Measurements from ENCODE around the gene AMPH.

Gene AMPH

DNA sequence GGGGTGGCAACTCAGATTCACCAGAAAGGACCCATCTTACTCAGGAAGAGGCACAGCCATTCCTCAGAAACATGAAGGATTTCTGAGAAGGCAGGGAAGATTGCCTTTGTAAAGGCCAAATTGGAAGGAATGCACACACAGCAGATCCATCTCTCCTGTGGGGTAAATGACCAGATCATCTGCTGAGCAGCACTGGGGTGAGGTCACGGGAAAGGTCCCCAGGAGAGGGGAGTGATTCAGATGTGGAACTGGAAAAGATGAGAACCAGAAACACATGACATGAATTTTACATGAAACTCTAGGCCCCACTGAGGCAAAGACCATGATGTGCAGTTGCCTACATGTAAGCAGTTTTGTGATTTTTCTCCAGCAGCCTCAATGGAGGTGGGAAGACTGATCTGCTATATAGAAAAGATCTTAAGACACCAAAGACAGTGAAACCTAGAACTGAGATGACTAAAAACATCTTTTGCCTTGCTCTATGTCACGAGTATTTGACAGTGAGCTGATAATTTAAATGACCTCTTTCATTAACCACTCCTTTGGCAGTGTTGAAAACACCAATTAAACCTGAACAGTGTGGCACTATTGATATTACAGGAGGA is 91.6 kb downstream of the AMPH start:
- no peak for DNase-seq

DNA sequence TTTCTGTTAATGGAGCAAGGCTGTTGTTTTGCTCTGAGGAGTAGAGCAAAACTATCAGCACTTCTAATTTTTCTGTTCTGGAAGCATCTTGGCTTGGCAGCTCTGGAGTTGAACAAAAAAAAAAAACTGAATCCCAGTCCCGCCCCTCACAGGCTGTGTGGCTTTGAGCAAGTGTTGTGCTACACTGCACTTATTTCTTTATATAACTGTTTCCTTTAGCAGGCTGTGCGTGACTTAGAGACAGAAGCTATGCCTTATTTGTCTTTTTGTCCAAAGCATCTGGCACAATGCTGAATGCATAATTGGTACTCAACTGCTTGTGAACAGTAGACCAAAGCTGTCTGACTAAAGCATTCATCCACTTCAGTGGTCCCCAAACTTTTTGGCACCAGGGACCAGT is 96.1 kb downstream of the AMPH start:
- DNase-seq, result no peak

DNA sequence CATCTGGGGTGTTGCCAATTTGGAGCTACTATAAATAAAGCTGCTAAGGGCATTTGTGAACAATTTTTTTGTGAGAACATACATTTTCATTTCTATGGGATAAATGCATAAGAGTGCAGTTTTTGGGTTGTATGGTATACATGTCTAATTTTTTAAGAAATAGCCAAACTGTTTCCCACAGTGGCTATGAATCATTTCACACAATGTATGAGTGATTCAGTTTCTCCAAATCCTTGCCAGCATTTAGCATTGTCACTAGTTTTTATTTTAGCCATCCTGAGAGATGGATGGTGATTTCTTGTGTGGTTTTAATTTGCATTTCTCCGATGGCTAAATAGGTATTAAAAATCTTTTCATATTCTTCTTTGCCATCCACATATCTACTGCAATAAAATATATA is 105.3 kb downstream of the AMPH start:
- DNase-seq, result no peak

DNA sequence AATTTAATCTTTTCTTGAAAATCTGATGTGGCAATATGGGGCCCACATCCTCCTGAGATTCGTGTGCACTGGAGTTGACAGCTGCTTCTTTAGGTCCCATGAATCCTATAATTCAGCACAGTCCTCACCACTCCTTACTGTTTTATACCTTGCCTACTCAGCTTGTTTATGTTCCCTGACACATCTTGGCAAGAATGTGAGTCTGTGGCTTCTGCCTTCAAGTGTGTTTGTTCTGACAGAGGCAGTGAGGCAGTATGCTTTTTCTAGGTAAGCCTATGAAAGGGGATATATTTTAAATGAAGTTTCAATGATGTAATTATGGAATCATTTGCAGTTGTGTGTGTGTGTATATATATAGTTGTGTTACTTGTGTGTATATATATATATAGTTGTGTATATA is 106.4 kb downstream of the AMPH start:
- no peak for DNase-seq

DNA sequence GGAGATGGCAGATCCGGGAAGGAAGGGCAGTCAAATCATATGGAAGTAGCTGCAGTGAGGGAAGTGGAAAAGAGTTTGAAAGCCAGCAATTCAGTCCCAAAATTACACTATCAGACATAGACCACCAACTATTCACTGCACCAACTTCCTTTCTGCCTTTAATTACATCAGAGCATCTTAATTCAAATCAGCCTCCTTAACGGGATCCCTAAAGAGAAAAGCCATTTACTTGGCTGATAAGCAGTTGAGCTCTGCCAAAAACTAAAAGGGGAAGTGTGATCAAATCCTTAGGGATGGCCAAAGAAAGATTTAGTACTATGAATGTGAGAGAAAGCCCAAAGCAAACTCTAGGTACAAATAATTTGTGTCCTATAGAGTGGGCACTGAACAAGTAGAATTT is 110.4 kb downstream of the AMPH start:
- DNase-seq, result no peak

DNA sequence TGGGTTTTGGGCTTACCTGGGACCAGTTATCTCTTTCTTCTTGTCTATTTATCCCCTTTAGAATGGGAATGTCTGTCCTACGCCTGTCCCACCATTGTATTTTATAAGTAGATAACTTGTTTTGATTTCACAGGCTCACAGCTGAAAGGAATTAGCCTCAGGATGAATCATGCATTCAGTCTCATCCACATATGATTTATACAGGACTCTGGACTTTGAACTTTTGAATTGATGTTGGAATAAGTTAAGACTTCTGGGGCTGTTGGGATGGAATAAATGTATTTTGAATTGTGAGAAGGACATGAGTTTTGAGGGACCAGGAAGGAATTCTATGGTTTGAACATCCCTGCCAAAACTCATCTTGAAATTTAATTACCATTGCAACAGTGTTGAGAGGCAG is 112.6 kb downstream of the AMPH start:
- no peak for DNase-seq

DNA sequence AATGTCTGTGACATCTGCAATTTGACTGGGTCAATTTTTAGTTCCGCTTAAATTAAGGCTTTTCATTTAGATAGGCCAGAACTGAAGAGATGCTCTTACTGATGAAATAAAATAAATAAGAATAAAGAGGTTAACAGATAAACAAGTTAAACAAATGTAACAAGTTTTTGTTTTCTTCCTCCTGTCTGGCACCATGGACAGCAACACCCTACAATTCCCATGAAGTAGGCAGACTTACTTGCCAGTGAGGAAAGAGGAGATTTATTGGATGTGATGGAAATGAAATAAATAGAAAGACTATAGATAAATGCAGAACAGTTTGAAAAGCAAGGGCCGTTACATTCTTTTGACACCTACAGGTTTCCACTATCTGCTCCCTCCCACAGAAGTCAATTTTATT is 118.5 kb downstream of the AMPH start:
- DNase-seq, result no peak

DNA sequence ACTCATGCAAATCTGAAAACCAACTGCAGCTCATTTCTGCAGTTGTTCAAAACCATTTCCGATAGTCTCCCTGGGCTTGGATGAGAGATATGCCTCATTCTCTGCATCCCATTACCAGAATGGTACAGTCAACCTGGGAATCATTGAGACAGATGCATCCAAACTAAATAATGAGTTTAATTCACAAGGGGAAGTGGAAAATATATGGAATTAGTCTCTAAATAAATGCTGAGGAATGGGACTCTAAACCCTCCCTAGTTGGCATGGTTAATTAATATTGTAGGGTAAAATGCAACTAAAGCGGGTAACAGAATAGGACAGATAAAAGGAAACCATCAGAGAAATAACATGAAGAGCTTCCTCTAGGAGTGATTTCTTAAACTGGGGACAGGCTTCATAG is 118.9 kb downstream of the AMPH start:
- DNase-seq, result no peak

DNA sequence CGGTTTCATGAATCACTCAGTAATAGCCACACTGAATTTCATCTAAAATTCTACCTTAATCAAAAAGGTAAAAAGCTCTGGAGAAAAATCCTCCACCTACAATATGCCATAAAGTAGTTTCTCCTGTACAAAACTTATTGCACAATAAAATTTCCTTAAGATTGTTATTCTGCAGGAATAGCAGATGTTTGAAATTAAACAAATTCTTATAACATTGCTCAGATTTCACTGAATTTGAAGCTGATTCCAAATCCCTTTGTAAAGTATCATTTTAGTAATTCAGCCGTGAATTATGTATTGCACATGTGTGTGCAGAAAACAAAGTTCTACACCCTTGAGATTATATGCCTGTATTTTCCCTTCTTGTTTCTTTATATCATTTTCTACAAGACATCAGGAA is 123.8 kb downstream of the AMPH start:
- no peak for DNase-seq

DNA sequence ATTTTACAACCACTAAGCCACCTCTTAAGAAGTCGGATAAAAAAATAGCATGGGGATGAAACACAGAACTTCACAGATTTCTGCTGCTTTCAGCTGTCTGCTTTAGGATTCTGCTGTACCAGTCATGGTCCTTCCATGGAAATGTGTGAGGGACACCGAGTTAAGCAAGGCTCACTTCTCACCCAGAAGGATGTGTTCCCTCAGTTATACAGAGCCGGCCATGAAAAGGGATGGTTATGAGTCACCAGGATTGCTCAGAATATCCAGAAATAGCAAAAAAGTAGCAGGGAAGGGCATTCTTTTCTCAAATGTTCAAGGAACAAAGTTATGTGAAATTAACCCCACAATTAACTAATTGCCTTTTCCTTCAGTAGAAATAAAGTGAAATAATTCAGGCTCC is 124.4 kb downstream of the AMPH start:
- DNase-seq, result no peak

DNA sequence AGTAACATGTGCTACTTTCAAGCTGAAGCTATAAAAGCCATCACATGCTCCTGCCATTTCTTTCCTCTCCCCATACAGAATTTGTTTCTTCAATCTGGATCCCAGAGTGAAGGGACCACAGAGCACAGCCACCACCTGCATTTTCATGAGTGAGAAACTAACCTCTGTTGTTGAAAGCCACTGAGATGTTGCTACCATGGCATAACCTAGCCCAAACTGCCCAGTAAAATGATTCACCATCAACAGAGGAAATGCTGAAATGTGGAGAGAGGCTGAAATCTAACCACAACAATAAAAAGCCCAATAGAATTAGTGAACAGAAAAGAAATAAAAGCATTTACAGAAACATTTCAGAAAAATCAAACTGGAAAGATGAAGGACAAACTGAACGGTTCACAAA is 125.2 kb downstream of the AMPH start:
- no peak for DNase-seq

DNA sequence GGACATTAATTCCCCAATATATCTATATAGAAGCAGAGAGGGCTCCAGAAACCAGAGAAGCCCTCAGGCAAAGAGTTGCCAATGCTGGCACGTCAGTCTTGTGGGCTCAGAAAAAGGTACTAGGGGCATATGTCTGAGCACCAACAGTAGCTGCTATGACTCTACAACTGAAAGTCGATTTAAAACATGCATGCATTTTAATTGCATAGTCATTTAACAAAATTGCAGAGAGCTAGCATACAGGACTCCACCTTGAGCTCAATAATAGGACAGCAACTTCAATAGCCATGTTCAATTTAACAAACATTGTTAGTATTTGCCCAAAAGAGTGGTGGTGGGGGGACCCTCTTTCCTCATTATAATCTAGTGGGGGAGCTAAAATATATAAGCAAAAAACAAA is 126.5 kb downstream of the AMPH start:
- no peak for DNase-seq

DNA sequence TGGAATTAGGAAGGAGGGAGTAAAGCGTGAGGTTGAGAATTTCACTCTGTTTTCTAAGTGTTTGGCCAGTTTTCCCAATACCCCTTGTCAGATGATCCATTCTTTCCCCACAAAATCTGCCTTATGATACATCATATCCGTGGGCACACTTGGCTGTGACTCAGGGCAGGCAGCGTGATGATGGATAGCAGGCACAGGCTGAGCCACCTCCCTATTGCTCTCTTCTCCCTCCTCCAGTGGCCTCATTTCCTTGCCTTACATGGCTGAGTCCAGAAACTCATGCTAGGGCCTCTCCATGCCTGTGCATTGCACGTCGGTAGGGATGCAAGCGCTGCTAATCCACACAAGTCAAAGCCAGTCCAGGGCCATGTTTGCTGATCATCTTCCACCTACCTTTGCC is 128.3 kb downstream of the AMPH start:
- DNase-seq, result no peak

DNA sequence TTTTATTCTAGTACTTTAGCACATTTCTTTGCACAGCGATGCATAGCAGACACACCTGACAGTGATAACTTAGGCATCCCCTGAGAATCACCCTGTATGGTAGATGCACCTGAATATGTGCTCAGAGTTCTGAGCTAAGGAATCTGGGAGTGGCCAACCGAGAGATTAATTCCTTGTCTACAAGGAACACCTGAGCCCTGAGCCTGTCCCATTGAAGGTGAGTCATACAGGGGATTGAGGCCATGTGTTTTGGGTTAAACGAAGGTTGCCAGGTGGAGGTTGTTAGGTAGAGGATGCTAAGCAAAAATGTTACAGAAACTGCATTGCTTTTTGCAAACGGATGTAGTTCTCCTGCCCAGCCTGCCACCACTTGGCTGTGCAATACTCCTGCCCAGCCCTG is 128.9 kb downstream of the AMPH start:
- DNase-seq, result no peak

DNA sequence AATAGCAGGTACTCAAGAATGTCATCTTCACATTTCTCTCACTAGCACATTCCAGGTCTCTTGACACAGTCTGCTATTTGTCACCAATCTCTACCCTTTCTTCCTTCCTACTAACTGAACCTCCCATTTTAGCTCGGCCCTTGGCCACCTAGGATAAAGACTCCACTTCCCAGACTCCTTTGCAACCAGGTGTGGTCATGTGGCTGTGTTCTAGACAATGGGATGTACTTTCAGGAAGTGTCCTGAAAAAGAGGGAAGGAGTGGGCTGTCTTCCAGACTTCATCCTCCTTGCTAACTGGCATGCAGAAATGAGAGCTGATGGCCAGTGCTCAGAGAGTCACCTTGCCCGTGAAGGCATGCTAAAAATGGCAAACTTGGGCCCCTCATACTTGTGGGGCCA is 139.2 kb downstream of the AMPH start:
- DNase-seq, result no peak

DNA sequence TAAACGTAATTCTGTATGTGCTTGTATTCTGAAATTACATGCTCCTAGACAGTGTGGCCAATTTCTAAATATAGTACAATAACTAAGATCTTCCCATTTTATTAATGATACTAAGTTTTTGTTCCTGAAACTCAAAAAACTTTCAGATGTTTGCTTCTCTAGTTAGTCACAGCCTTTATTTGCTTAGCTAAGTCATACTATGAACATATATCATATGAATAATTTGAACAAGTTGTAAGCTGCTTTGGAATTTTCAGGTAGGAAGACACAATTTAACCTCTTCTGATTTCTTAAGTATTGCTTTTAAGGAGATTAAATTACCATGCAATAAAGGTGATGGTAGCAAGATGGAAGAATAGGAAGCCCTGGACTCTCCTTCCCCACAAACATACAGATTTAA is 148.7 kb downstream of the AMPH start:
- no peak for DNase-seq

DNA sequence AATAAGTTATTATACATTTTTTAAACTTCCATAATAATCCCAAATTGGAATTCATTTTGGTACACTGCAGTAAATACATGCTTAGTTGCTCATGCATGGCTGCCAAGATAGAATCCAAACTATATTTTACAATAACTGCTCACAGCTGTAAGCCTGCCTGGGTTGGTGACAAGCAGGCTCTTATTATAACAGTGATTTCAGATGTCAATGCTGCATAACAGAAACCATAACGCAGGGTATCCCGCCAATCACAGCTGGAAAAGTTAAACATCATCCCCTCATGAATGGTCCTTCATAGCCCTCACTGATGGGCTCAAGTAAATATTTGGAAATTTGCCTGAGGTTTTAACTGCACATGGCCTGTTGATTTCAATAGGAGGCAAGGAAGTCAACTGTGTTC is 149.8 kb downstream of the AMPH start:
- no peak for DNase-seq

DNA sequence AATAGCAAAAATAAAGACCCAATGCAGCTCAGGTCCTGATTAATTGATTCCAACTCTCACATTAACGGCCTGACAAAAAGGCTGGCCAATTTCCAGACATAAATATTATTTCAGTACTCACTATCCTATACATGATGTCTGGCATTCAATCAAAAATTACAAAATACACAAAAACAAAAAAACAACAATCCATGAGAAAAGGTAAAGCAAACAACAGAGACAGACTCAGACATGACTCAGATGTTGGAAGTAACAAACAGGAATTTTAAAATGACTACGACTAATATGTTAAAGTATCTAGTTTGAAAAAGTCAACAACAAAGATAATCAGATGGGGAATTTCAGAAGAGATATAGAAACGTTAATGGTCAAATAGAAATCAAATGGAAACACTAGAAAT is 152.8 kb downstream of the AMPH start:
- DNase-seq, result no peak

DNA sequence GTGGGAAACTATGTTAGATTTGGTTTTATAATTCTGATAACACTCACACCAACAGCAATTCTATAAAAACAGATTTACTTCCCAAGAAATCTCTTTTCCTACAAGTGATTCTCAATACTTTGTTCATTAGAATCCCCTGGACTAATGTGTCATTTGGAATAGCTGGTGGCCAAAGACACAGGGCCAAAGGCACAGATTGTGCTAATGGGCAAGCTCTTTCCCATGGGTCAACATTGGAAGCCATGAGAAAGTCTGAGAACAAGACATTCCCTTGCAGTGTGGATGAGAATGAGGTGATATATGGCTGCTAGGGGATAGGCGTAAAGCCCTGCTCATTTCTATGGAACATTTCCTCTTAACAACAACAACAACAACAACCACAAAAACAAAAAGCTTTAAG is 153.8 kb downstream of the AMPH start:
- no peak for DNase-seq

DNA sequence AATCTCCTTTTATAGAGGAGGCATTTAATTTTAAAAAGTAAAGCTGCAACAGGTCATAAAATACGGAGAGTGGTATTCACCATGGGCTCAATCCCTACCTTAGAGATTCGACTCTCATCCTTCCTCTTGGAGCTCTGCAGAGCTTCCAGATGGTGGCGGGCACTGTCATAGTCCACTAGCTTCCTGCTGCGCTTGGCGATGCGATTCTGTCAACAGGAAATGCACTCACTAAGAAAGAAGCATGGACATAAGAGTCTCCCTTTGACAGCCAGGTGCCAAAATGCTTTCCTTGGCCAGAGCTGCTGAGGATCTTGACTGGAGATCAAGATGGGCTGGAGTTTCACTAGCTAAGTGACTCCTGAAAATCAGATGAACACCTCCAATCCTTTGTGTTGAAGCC is 154.4 kb downstream of the AMPH start:
- no peak for DNase-seq

DNA sequence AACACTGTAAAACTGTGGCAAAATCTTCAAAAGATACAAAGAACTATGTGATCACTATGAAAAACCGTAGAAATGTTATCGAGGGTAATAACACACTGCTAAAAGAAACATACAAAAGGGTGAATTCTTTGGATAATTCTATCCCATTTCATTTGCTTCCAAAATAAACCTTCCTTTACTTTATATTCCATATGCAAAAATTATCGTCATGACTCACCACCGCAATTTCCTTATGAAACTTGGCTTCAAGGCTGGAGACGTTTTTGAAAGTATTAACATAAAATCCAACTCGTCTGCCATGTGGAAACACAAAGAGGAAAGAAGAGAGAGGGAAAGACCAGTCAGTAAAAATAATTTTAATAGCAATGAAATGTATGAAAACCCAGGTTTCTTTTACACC is 165.2 kb downstream of the AMPH start:
- no peak for DNase-seq

DNA sequence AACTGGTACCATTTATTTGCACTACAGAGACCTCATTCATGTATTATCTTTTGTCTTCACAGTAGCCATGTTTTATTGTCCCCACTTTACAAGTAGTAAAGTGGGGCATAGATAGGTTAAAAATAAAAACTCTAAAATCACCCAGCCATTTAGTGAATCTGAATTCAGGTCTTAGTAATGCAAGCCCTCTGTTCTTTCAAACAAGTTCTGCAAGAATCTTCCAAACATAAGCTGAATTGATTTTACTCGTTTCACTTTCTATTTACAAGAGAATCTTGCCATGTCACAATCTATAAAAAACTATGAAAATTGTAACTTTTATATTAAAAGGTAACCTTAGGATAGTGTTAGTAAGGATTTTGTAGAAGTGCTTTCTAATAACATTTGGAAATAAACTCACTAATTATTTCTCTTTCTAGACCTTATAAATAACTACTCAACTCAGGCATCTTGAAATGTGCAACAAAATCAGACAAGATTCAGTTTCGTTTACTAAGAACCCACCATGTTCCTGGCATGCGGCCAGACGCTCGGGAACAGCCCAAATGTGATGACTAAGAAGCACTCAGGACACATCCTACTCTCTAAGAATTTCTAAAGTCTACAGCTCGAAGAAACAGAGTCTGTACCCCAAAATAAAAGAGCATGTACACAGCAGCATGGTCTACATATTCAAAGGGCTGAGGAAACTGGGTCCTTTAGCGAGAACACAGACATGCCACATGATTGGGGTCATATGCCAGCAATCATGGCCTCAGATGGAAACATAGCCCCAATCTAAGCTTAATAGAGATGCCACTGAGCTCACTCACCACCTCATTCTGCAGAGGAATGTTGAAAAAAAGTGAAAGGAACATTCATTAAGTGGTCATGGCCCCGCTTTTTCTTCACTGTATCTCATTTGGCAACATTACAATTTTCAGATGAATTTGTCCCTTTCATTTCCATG is 167.6 kb downstream of the AMPH start:
- peak; percentile 15 to 68 (median 58) for DNase-seq

DNA sequence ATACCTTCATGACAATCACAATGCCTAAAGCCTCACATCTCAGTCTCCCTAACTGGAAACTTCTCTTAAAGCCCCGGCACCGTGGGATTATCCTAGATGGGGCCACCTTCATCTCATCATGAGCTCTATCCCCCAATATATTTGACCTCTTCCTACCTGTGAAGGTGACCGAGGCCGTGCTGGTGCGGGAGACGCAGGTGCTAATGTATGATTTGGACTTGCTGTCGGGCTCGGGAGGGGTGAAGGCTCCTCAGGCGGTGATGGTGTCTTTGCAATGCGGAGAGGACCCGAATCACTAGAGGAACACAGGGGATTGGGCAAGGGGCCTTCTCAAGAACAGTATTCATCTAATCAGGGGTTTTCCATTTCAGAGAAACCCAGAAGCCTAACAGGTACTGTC is 168.4 kb downstream of the AMPH start:
- peak in 1 of 4 experiments; percentile 0 for DNase-seq

DNA sequence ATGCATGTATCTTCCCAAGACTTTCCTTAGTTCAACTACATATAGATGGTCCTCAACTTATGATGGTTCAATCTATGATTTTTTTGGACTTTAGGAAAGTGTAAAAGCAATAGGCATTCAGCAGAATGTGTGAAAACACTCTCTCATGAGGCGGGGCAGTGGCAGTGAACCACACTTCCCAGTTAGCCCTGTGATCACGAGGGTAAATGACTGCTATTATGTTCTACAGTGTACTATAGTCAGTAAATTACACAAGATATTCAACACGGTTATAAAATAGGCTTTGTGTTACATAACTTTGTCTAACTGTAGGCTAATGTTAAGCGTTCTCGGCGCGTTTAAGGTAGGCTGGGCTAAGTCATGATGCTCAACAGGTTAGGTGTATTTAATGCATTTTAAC is 169.3 kb downstream of the AMPH start:
- DNase-seq, result no peak

DNA sequence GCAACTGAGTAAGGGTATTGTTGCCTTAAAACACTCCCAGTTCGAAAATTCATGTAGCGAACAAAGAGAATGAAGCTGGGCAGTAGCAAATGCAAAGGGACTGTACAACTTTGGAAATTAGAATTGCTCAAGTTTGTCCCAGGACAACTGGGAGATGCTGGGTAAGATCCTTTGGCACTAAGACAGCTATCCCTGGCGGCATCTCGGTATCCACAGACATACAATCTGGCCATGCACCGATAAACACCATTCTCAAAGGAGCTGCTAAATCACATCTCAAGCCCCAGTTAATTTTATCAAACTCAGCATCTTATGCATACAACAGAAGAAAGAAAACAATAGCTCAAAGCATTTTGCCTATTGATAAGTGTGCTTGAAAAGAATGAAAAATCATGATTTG is 177.3 kb downstream of the AMPH start:
- DNase-seq, result no peak

All from activated naive CD4-positive, alpha-beta T cell (primary cell).